GM18909 (cell line): ENCODE results near the gene LETMD1.

ENCODE experiments used
- ATAC-seq: cut with Tn5 transposase; IDR thresholded peaks from one replicate; pipeline ENCODE4 v1.9.1; 2021; ENCODE audit warnings: mild to moderate bottlenecking; ENCODE audit not compliant: unreplicated experiment, poor library complexity

The LETMD1 gene

GRCh38 chr12:51025338-51025835 lies 22.7 kb upstream of the LETMD1 start:
- no peak for ATAC-seq

- peak; percentile 93 for ATAC-seq
Observed at GRCh38 chr12:51025836-51026638, 22.1 kb upstream of the LETMD1 start, which contains the start of gene SLC11A2. TSS of gene SLC11A2 (minus strand) at chr12:51026384. CDS start at chr12:51010728, 15,656 bp downstream.

DNA sequence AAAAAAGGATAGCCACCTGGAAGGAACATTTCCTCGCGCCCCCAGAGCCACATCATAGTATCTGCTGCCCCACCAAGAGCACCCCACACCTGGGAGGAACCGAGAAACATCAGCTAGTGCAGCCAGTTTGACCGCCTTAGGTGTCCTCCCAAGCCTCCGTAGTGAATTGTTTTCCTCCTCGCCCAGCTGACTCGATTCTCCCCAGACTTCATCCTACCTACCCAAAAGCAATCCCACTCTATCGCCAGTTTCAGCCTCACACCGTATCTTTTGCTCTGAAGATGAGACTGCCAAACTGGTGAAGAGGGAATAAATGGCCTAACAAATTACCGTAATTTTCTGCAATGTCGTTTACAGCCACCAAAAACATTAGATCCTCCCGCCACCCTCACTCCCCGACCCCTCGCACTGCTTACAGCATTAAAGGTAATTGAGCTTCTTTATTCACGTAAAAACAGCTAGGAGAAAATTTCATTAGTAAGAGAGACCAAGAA lies 20.7 kb upstream of the LETMD1 start:
- ATAC-seq = no peak

GRCh38 chr12:51028126-51028812 lies 19.9 kb upstream of the LETMD1 start:
- no peak for ATAC-seq

GRCh38 chr12:51028813-51029150 lies 19.3 kb upstream of the LETMD1 start:
- no peak for ATAC-seq

DNA sequence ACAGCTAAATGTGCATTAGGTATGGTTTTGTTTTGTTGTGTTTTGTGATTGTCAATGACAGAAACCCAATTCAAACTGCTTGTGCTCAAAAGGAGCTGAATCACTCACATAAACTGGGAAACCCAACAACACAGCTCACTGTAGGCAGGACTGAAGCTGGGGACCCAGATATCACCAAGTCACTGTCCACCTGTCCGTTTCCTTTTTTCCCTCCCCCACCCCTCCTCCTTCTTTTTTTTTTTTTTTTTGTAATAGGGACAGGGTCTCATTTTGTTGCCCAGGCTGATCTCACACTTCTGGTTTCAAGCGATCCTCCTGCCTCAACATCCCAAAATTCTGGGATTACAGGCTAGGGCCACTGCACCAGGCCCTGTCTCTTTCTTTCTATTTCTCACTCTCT lies 15.1 kb upstream of the LETMD1 start:
- no peak for ATAC-seq

DNA sequence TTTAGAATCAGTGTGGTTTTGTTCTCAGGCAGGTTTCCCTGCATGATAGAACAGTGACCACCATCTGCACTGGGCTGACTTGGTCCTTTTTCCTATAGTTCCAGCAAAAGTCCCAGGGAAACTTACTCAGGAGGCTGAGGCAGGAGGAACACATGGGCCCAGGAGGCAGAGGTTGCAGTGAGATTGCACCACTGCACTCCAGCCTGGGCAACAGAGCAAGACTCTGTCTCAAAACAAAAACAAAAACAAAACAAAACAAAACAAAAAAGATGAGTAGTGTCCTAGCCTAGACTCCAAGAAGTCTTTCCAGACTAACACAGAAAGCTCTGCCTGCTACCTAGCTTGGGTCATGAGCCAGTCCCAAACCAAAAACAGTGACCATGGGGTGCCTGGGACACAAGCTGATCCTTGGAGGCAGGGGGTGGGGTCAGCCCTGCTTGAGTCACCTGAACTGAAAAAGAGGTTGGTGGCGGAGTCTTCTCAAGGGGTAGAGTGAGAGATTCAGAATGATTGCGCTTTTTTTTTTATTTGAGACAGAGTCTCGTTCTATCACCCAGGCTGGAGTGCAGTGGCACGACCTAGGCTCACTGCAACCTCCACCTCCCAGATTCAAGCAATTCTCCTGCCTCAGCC lies 14.6 kb upstream of the LETMD1 start:
- ATAC-seq = no peak

DNA sequence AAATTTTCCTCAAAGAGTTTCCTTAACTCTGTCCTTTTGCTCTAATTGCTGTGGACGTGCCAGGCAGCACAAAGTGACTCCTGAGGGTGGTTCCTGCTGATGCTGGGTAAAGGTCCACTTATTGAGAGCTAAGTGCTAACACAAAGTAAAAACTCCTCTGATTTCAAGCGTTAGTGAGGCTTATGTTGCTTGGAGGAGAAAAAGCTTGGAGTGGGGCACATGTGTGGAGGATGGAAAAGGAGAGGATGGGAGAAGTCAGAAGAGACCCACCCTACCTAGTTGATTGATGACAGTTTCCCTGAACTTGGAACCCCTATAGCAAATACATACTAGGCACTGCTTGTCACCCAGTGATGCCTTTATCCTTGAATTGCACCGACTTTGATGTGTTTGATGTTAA lies 11.8 kb upstream of the LETMD1 start:
- ATAC-seq = no peak

- no peak for ATAC-seq
Observed at GRCh38 chr12:51048661-51049251, 629 bp downstream of the LETMD1 start.

DNA sequence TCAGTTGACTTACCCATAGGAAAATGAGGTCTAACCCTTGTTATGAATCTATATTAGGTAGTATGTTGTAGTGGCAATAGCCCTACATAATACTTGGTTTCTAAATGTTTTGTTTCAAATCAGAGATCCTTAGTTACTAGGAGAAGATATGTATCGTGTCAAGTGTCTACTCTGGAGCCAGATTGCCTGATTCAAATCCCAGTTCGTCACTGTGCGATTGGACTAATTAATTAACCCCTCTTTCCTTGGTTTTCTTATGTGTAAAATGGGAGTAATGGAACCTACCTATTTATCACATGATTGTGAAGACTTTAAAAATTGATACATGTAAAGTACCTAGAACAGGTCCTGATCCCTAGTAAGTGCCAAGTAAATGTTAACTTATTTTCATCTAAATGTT lies 1.4 kb downstream of the LETMD1 start:
- no peak for ATAC-seq

- no peak for ATAC-seq
Observed at GRCh38 chr12:51051787-51052186, 3.7 kb downstream of the LETMD1 start.

DNA sequence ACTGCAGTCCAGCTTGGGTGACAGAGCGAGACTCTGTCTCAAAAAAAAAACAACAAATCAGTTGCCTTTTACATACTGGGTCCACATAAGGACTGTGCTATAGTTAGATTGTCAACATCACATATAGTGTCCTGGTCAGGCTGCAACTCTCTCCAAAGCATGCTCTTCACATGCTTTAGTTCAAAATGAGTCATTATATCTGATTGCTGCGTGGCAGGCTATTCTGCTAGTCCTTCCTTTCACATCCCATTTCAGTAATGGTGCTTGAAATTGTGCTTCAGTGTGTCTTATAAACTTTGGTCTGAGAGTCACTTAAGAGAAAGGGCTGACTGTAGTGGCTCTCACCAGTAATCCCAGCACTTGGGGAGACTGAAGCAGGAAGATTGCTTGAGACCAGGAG lies 6.9 kb downstream of the LETMD1 start:
- no peak for ATAC-seq

- ATAC-seq = no peak
Observed at GRCh38 chr12:51056242-51056641, 8.1 kb downstream of the LETMD1 start.

GRCh38 chr12:51059086-51059485 lies 11.0 kb downstream of the LETMD1 start:
- no peak for ATAC-seq

DNA sequence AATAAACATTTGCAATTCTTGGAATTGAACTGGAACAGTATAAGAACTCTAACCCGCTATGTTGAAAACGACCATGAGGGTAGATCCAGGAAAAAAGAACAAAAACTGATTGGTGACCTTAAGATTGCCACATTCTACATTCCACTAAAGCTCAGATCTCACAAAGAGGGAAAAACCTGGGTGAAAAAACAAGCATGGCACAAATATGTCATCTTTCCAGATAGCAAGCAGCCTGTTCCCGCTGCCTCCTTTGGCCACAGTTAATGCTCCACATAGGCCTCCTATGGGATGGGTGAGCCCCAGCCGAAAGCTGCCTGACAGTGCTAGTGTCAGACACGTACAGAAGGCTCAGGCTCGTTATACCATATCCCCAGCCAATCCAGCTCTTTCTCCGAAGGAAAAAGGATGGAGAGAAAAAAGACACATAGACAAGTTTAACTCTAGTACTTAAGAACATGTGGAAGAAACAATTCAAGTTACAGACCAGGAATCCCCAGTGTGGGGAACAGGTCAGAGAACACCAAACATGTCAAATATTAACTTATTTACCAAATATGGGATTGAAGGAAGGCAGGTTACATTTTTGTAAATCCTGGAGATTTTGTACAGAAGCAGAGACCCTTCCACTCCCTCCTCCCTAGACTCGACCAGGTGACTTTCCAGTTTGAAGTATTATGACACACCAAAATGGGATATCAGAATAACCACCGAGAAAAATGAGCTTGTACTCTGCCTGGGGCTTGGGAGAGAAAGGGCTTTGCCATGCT lies 14.7 kb downstream of the LETMD1 start:
- ATAC-seq = no peak

DNA sequence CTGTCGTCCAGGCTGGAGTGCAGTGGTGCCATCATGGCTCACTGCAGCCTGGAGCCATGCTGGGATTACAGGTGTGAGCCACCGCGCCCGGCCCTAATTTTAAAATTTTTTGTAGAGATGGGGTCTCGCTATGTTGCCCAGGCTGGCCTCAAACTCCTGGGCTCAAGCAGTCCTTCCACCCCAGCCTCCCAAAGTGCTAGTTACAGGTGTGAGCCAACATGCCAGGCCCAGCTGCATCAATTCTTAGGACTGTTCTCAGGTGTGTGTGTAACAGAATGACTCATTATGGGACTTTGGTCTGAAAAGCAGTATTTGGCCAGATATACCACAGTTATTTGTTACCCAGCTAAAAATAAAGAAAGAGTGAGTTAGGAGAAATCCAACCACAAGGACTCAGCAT lies 17.4 kb downstream of the LETMD1 start:
- no peak for ATAC-seq

- no peak for ATAC-seq
Observed at GRCh38 chr12:51067229-51067628, 19.1 kb downstream of the LETMD1 start.

- no peak for ATAC-seq
Observed at GRCh38 chr12:51067771-51068170, 19.6 kb downstream of the LETMD1 start.

GRCh38 chr12:51070004-51070403 lies 21.9 kb downstream of the LETMD1 start:
- ATAC-seq = no peak

GRCh38 chr12:51071663-51072062 lies 23.5 kb downstream of the LETMD1 start:
- no peak for ATAC-seq
